Measurements from ENCODE around the gene SKI. TPM values are rescaled to one million over a fixed set of nuclear protein-coding genes. Genes with fewer than 3 reads are reported as not detected.

SKI gene
- total and polyA plus RNA-seq, 2 of the 8 experiments (the other 6 are each of a cell fraction or from before 2014, with no cell fraction given): 8.3 to 87.6 TPM

DNA sequence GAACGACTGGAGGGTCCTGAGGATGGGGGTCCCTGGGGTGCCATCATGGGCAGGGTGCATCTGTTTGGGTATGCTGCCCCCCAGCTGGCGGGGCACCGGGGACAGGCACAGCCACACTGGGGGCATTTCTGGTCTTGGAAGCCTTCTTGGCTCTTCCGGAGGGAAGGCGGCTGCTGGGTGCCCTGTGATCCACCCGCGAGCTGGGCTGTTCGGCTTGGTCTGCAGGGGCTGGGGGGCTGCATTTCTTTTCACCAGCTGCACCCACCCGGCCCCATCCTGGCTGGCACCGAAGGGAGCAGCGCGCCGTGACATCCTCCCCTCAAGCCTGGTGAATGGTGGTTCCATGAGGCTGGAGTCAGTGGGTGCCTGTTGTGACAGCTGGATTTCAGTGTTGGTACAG, 45.7 kb upstream of the SKI start (continued):
- TF ChIP-seq, protein P1, sequence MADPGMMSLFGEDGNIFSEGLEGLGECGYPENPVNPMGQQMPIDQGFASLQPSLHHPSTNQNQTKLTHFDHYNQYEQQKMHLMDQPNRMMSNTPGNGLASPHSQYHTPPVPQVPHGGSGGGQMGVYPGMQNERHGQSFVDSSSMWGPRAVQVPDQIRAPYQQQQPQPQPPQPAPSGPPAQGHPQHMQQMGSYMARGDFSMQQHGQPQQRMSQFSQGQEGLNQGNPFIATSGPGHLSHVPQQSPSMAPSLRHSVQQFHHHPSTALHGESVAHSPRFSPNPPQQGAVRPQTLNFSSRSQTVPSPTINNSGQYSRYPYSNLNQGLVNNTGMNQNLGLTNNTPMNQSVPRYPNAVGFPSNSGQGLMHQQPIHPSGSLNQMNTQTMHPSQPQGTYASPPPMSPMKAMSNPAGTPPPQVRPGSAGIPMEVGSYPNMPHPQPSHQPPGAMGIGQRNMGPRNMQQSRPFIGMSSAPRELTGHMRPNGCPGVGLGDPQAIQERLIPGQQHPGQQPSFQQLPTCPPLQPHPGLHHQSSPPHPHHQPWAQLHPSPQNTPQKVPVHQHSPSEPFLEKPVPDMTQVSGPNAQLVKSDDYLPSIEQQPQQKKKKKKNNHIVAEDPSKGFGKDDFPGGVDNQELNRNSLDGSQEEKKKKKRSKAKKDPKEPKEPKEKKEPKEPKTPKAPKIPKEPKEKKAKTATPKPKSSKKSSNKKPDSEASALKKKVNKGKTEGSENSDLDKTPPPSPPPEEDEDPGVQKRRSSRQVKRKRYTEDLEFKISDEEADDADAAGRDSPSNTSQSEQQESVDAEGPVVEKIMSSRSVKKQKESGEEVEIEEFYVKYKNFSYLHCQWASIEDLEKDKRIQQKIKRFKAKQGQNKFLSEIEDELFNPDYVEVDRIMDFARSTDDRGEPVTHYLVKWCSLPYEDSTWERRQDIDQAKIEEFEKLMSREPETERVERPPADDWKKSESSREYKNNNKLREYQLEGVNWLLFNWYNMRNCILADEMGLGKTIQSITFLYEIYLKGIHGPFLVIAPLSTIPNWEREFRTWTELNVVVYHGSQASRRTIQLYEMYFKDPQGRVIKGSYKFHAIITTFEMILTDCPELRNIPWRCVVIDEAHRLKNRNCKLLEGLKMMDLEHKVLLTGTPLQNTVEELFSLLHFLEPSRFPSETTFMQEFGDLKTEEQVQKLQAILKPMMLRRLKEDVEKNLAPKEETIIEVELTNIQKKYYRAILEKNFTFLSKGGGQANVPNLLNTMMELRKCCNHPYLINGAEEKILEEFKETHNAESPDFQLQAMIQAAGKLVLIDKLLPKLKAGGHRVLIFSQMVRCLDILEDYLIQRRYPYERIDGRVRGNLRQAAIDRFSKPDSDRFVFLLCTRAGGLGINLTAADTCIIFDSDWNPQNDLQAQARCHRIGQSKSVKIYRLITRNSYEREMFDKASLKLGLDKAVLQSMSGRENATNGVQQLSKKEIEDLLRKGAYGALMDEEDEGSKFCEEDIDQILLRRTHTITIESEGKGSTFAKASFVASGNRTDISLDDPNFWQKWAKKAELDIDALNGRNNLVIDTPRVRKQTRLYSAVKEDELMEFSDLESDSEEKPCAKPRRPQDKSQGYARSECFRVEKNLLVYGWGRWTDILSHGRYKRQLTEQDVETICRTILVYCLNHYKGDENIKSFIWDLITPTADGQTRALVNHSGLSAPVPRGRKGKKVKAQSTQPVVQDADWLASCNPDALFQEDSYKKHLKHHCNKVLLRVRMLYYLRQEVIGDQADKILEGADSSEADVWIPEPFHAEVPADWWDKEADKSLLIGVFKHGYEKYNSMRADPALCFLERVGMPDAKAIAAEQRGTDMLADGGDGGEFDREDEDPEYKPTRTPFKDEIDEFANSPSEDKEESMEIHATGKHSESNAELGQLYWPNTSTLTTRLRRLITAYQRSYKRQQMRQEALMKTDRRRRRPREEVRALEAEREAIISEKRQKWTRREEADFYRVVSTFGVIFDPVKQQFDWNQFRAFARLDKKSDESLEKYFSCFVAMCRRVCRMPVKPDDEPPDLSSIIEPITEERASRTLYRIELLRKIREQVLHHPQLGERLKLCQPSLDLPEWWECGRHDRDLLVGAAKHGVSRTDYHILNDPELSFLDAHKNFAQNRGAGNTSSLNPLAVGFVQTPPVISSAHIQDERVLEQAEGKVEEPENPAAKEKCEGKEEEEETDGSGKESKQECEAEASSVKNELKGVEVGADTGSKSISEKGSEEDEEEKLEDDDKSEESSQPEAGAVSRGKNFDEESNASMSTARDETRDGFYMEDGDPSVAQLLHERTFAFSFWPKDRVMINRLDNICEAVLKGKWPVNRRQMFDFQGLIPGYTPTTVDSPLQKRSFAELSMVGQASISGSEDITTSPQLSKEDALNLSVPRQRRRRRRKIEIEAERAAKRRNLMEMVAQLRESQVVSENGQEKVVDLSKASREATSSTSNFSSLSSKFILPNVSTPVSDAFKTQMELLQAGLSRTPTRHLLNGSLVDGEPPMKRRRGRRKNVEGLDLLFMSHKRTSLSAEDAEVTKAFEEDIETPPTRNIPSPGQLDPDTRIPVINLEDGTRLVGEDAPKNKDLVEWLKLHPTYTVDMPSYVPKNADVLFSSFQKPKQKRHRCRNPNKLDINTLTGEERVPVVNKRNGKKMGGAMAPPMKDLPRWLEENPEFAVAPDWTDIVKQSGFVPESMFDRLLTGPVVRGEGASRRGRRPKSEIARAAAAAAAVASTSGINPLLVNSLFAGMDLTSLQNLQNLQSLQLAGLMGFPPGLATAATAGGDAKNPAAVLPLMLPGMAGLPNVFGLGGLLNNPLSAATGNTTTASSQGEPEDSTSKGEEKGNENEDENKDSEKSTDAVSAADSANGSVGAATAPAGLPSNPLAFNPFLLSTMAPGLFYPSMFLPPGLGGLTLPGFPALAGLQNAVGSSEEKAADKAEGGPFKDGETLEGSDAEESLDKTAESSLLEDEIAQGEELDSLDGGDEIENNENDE (IDR thresholded peaks at IDR 0.05; ENCODE audit: insufficient replicate concordance, low read length): no peak
- TF ChIP-seq SUZ12 (IDR thresholded peaks at IDR 0.05; ENCODE audit: low read length) (no peak), TBP (IDR thresholded peaks at IDR 0.05; ENCODE audit: low read depth, low read length) (no peak), NANOG (IDR thresholded peaks at IDR 0.05; ENCODE audit: insufficient read depth, low read depth, low read length, poor library complexity, severe bottlenecking) (no peak), EP300 (IDR thresholded peaks at IDR 0.05; ENCODE audit: borderline replicate concordance in 1 of 2, low read depth in 2 of 2, low read length in 2 of 2) (no peak), SP2 (IDR thresholded peaks at IDR 0.05; ENCODE audit: low read length) (no peak), KDM4A (IDR thresholded peaks at IDR 0.05; ENCODE audit: low read depth, low read length, severe bottlenecking) (no peak)
- TF ChIP-seq, protein P2, sequence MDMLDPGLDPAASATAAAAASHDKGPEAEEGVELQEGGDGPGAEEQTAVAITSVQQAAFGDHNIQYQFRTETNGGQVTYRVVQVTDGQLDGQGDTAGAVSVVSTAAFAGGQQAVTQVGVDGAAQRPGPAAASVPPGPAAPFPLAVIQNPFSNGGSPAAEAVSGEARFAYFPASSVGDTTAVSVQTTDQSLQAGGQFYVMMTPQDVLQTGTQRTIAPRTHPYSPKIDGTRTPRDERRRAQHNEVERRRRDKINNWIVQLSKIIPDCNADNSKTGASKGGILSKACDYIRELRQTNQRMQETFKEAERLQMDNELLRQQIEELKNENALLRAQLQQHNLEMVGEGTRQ (IDR thresholded peaks at IDR 0.05; ENCODE audit: low read length): no peak

Data from H1 (cell line).